HEK293 (cell line): Measurements from ENCODE around the gene ZNF710.

Experiments used
- CTCF ChIA-PET: fragments of 350-600 bp; formaldehyde crosslinking; extraction: SDS; loops from one replicate; lab custom pipeline; 2021; ENCODE audit warnings: antibody characterized with exemption; lab: Yijun Ruan, JAX
- POLR2A ChIA-PET: fragments of 300-600 bp; formaldehyde crosslinking; extraction: SDS; loops from one replicate; lab custom pipeline; 2020; ENCODE audit warnings: antibody characterized with exemption, inconsistent platforms; lab: Yijun Ruan, JAX
- H3K27ac ChIP-seq: fragments of 200-500 bp; sonication (Bioruptor generic); 2 replicates; pipeline ENCODE4 v1.5.1; 2014; ENCODE audit warnings: low read depth, low read length, control low read depth, inconsistent platforms; ENCODE audit errors: extremely low read depth
- H3K36me3 ChIP-seq, 2 experiments: fragments of 200-500 bp in 1 of 2; sonication (Bioruptor generic) in 1 of 2; 1 replicate in 1 of 2; 2 replicates in 1 of 2; pipeline ENCODE4 v1.5.1; 2014 to 2017; ENCODE audit warnings: inconsistent platforms in 2 of 2, low read length in 2 of 2; ENCODE audit not compliant: control insufficient read depth in 2 of 2, insufficient read depth in 1 of 2
- H3K4me1 ChIP-seq: fragments of 200-500 bp; sonication (Bioruptor generic); 2 replicates; pipeline ENCODE4 v1.5.1; 2014; ENCODE audit warnings: mild to moderate bottlenecking, low read length, inconsistent platforms; ENCODE audit not compliant: control insufficient read depth, insufficient read depth
- H3K4me3 ChIP-seq: 2 replicates; pipeline ENCODE4 v1.5.1; 2011; ENCODE audit warnings: low read depth, mild to moderate bottlenecking, control low read depth, low read length, moderate library complexity
- H3K9me3 ChIP-seq: fragments of 200-500 bp; sonication (Bioruptor generic); 2 replicates; pipeline ENCODE4 v1.5.1; 2014; ENCODE audit warnings: low read depth, low read length, inconsistent platforms; ENCODE audit not compliant: control insufficient read depth, insufficient read depth
- HOXD13 ChIP-seq: sonication (generic); formaldehyde crosslinking; IDR thresholded peaks from 2 replicates; pipeline ENCODE4 v1.8.0; 2022; ENCODE audit warnings: missing genetic modification reagents, borderline replicate concordance
- KLF9 ChIP-seq: fragments of 450-650 bp; formaldehyde crosslinking; IDR thresholded peaks from 2 replicates; pipeline ENCODE4 v1.5.1; 2016; ENCODE audit warnings: missing biosample characterization, missing genetic modification characterization, low read depth
- MYNN ChIP-seq: fragments of 450-650 bp; formaldehyde crosslinking; IDR thresholded peaks from 2 replicates; pipeline ENCODE4 v1.5.1; 2016; ENCODE audit warnings: missing biosample characterization, missing genetic modification characterization, borderline replicate concordance
- OVOL3 ChIP-seq: fragments of 450-650 bp; formaldehyde crosslinking; IDR thresholded peaks from 2 replicates; pipeline ENCODE4 v1.5.1; 2016; ENCODE audit warnings: missing biosample characterization, missing genetic modification characterization
- SALL2 ChIP-seq: fragments of 450-650 bp; formaldehyde crosslinking; IDR thresholded peaks from 2 replicates; pipeline ENCODE4 v1.5.0; 2017; ENCODE audit warnings: missing biosample characterization, mild to moderate bottlenecking, missing genetic modification characterization, borderline replicate concordance
- SCRT2 ChIP-seq: fragments of 450-650 bp; formaldehyde crosslinking; IDR thresholded peaks from 2 replicates; pipeline ENCODE4 v1.5.1; 2016; ENCODE audit warnings: missing biosample characterization, missing genetic modification characterization
- SETDB1 ChIP-seq: IDR thresholded peaks from one replicate; pipeline ENCODE4 v1.6.1; 2017; ENCODE audit warnings: mild to moderate bottlenecking, low read length, moderate library complexity, mixed read lengths; ENCODE audit not compliant: insufficient read length
- TRIM28 ChIP-seq: IDR thresholded peaks from 2 replicates; pipeline ENCODE4 v1.6.1; 2011; ENCODE audit warnings: low read length, control low read depth, borderline replicate concordance
- YY2 ChIP-seq: fragments of 450-650 bp; formaldehyde crosslinking; IDR thresholded peaks from 2 replicates; pipeline ENCODE4 v1.5.1; 2016; ENCODE audit warnings: missing biosample characterization, missing genetic modification characterization
- ZBTB20 ChIP-seq: fragments of 450-650 bp; formaldehyde crosslinking; IDR thresholded peaks from 2 replicates; pipeline ENCODE4 v1.5.1; 2016; ENCODE audit warnings: missing biosample characterization, missing genetic modification characterization
- ZFHX2 ChIP-seq: fragments of 450-650 bp; formaldehyde crosslinking; conservative IDR thresholded peaks from 2 replicates; pipeline ENCODE4 v1.5.1; 2016; ENCODE audit warnings: missing biosample characterization, missing genetic modification characterization
- ZNF114 ChIP-seq: fragments of 450-650 bp; formaldehyde crosslinking; IDR thresholded peaks from 2 replicates; pipeline ENCODE4 v1.5.0; 2017; ENCODE audit warnings: missing biosample characterization, missing genetic modification characterization
- ZNF184 ChIP-seq: fragments of 450-650 bp; IDR thresholded peaks from 2 replicates; pipeline ENCODE4 v1.5.1; 2018; ENCODE audit warnings: missing biosample characterization, mild to moderate bottlenecking, missing genetic modification characterization
- ZNF2 ChIP-seq: fragments of 450-650 bp; formaldehyde crosslinking; IDR thresholded peaks from 2 replicates; pipeline ENCODE4 v1.5.1; 2016; ENCODE audit warnings: missing biosample characterization, missing genetic modification characterization
- ZNF239 ChIP-seq: fragments of 450-650 bp; formaldehyde crosslinking; IDR thresholded peaks from 2 replicates; pipeline ENCODE4 v1.5.1; 2016; ENCODE audit warnings: missing biosample characterization, missing genetic modification characterization
- ZNF324 ChIP-seq: fragments of 450-650 bp; formaldehyde crosslinking; IDR thresholded peaks from 2 replicates; pipeline ENCODE4 v1.5.1; 2016; ENCODE audit warnings: missing biosample characterization, missing genetic modification characterization
- ZNF501 ChIP-seq: fragments of 450-650 bp; formaldehyde crosslinking; IDR thresholded peaks from 2 replicates; pipeline ENCODE4 v1.5.1; 2016; ENCODE audit warnings: missing biosample characterization, missing genetic modification characterization
- ZNF510 ChIP-seq: fragments of 450-650 bp; formaldehyde crosslinking; IDR thresholded peaks from 2 replicates; pipeline ENCODE4 v1.5.1; 2018; ENCODE audit warnings: mild to moderate bottlenecking, missing genetic modification characterization, missing biosample characterization; ENCODE audit not compliant: insufficient replicate concordance
- ZNF544 ChIP-seq: fragments of 450-650 bp; formaldehyde crosslinking; IDR thresholded peaks from 2 replicates; pipeline ENCODE4 v1.5.0; 2017; ENCODE audit warnings: missing biosample characterization, missing genetic modification characterization
- ZNF654 ChIP-seq: fragments of 450-650 bp; formaldehyde crosslinking; IDR thresholded peaks from 2 replicates; pipeline ENCODE4 v1.5.1; 2016; ENCODE audit warnings: low read depth, missing biosample characterization, missing genetic modification characterization
- ZNF658 ChIP-seq: fragments of 450-650 bp; formaldehyde crosslinking; IDR thresholded peaks from 2 replicates; pipeline ENCODE4; 2016; ENCODE audit warnings: missing biosample characterization, missing genetic modification characterization
- ZNF747 ChIP-seq: fragments of 450-650 bp; formaldehyde crosslinking; IDR thresholded peaks from 2 replicates; pipeline ENCODE4 v1.5.1; 2016; ENCODE audit warnings: missing biosample characterization, missing genetic modification characterization
- ZNF776 ChIP-seq: fragments of 450-650 bp; formaldehyde crosslinking; IDR thresholded peaks from 2 replicates; pipeline ENCODE4 v1.5.0; 2017; ENCODE audit warnings: missing biosample characterization, missing genetic modification characterization, borderline replicate concordance
- TF ChIP-seq, protein P1 (sequence below): fragments of 450-650 bp; formaldehyde crosslinking; IDR thresholded peaks from 2 replicates; pipeline ENCODE4 v1.5.1; 2017; ENCODE audit warnings: missing biosample characterization, missing genetic modification characterization
- TF ChIP-seq, protein P2 (sequence below): fragments of 450-650 bp; formaldehyde crosslinking; IDR thresholded peaks from 2 replicates; pipeline ENCODE4 v1.5.1; 2016; ENCODE audit warnings: missing biosample characterization, missing genetic modification characterization, borderline replicate concordance
- TF ChIP-seq, protein P3 (sequence below): fragments of 450-650 bp; formaldehyde crosslinking; IDR thresholded peaks from 2 replicates; pipeline ENCODE4 v1.5.1; 2017; ENCODE audit warnings: missing biosample characterization, missing genetic modification characterization

Gene ZNF710

DNA sequence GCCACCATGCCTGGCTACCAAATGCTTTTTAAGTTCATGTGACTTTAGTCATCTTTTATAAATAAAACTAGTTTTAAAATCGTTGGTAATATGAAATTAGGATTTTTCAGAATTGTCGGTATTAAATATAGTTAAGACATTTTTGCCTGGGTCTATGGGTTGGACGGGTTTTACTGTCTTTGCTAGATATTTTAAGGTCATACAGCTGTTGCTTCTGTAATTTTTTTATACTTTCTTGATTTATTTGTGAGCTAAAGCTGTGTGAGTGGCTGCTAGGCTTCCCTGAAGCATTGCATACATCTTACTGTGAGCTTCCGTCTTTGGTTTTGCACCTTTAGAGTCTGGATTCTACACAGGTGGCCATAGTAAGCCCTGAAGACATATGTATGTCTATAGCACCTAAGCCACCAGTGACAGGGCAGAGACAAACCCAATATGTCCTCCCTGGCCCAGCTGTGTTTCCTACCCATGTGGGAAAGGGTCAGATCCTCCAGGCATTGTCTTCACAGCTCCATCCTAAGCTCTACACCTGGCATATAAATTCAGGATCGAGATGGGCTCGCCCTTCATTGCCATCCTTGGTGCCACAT, 16.6 kb upstream of the ZNF710 start:
- TF ChIP-seq SETDB1 (peak; percentile 88), TRIM28 (peak; percentile 98; the same call in 1 of the 2 replicates), ZNF747 (tag by site-specific recombination) (no peak), MYNN (no peak), SCRT2 (peak; percentile 68), ZNF544 (tag by site-specific recombination) (no peak)
- TF ChIP-seq, protein P1, sequence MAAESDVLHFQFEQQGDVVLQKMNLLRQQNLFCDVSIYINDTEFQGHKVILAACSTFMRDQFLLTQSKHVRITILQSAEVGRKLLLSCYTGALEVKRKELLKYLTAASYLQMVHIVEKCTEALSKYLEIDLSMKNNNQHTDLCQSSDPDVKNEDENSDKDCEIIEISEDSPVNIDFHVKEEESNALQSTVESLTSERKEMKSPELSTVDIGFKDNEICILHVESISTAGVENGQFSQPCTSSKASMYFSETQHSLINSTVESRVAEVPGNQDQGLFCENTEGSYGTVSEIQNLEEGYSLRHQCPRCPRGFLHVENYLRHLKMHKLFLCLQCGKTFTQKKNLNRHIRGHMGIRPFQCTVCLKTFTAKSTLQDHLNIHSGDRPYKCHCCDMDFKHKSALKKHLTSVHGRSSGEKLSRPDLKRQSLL (tag by site-specific recombination): no peak
- ChIA-PET POLR2A (interaction anchor here (0.9 kb wide), 1 partner anchor 10 kb away, joined by 4 read pairs; no protein-coding TSS in a partner anchor), CTCF (interaction anchor here (0.6 to 4.2 kb wide), 8 partner anchors 11 to 214 kb away, joined by 3 to 28 read pairs (median 3); no protein-coding TSS in a partner anchor)
- no peaks in the 10 kb centered on the region for H3K9me3 ChIP-seq
- H3K36me3 ChIP-seq: no peaks in the 10 kb centered on the region
- no peaks in the 10 kb centered on the region for H3K4me1 ChIP-seq
- H3K4me3 ChIP-seq: no peak overlapping the region
- H3K27ac ChIP-seq: no peak overlapping the region

DNA sequence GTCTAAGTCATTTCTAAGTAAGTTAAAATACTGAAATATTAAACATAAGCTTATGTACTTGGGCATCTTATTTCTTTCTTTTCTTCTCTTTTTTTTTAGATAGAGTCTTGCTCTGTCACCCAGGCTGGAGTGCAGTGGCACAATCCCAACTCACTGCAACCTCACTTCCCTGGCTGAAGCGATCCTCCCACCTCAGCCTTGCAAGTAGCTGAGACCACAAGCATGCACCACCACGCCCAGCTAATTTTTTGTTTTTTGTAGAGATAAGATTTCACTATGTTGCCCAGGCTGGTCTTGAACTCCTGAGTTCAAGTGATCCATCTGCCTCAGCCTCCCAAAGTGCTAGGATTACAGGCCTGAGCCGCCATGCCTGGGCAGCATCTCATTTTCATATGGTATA, 16.0 kb upstream of the ZNF710 start:
- TF ChIP-seq, protein P2, sequence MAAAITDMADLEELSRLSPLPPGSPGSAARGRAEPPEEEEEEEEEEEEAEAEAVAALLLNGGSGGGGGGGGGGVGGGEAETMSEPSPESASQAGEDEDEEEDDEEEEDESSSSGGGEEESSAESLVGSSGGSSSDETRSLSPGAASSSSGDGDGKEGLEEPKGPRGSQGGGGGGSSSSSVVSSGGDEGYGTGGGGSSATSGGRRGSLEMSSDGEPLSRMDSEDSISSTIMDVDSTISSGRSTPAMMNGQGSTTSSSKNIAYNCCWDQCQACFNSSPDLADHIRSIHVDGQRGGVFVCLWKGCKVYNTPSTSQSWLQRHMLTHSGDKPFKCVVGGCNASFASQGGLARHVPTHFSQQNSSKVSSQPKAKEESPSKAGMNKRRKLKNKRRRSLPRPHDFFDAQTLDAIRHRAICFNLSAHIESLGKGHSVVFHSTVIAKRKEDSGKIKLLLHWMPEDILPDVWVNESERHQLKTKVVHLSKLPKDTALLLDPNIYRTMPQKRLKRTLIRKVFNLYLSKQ: no peak
- no peak for TF ChIP-seq ZNF114 (tag by site-specific recombination)
- no peak for TF ChIP-seq ZNF184 (tag by site-specific recombination)
- TF ChIP-seq SALL2 (tag by site-specific recombination): no peak
- TF ChIP-seq YY2 (tag by site-specific recombination): no peak
- no peak for TF ChIP-seq ZNF501
- TF ChIP-seq ZFHX2 (tag by site-specific recombination): no peak
- no peak for TF ChIP-seq ZNF654
- TF ChIP-seq, protein P3, sequence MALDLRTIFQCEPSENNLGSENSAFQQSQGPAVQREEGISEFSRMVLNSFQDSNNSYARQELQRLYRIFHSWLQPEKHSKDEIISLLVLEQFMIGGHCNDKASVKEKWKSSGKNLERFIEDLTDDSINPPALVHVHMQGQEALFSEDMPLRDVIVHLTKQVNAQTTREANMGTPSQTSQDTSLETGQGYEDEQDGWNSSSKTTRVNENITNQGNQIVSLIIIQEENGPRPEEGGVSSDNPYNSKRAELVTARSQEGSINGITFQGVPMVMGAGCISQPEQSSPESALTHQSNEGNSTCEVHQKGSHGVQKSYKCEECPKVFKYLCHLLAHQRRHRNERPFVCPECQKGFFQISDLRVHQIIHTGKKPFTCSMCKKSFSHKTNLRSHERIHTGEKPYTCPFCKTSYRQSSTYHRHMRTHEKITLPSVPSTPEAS (tag by site-specific recombination): no peak
- TF ChIP-seq ZBTB20 (tag by site-specific recombination): no peak
- no peak for TF ChIP-seq ZNF776 (tag by site-specific recombination)
- TF ChIP-seq ZNF658 (tag by site-specific recombination): no peak
- TF ChIP-seq KLF9 (tag by site-specific recombination): no peak
- no peak for TF ChIP-seq OVOL3 (tag by site-specific recombination)
- TF ChIP-seq ZNF239 (tag by site-specific recombination): no peak
- no peak for TF ChIP-seq ZNF324 (tag by site-specific recombination)
- no peak for TF ChIP-seq ZNF2 (tag by site-specific recombination)
- TF ChIP-seq ZNF510 (tag by site-specific recombination): no peak
- no peak for TF ChIP-seq HOXD13 (CRISPR knock-in tag)
- no peak overlapping the region for H3K27ac ChIP-seq
- no peaks in the 10 kb centered on the region for H3K36me3 ChIP-seq
- no peaks in the 10 kb centered on the region for H3K4me1 ChIP-seq
- CTCF ChIA-PET: interaction anchor here (0.6 to 4.2 kb wide), 5 partner anchors 11 to 214 kb away, joined by 3 to 28 read pairs (median 3); no protein-coding TSS in a partner anchor
- H3K9me3 ChIP-seq: no peaks in the 10 kb centered on the region
- no peak overlapping the region for H3K4me3 ChIP-seq
- POLR2A ChIA-PET: interaction anchor here (0.9 kb wide), 1 partner anchor 10 kb away, joined by 4 read pairs; no protein-coding TSS in a partner anchor
